Measurements from ENCODE around the gene XYLT1. TPM values are rescaled to one million over a fixed set of nuclear protein-coding genes. Genes with fewer than 3 reads are reported as not detected.

XYLT1 gene
- polyA plus RNA-seq, 4 donors, result 6.9 to 8.0 (median 7.2) TPM

DNA sequence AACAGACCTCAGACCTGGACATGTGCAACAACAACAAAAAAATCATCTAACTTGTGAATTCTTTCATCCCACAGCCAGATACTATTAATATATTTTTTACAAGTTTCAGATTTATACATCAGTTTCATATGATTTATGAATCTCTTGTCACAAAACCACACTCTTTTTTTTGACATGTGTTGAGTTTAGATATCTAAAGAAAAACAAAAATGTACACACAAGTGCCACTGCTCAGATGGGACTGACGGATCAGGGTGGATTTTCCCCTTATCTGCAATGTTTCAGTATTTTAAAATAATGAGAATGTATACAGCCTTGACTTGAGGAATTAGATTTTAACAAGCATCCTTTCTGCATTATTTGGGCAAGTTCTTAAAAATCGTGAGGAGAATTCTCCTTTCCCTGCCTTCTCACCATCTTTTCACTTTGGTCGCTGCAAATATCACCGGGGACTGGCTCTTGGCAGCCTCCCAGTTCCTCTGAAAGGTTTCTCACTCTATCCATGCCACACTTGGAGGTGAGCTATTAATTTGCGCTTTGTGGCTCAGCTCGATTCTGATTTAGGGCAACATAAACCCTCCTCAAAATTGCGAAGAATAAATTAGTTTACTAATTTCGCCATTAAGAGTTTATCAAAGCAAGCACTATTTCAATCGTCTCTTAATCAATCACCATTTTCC lies 225.7 kb downstream of the XYLT1 start:
- DNase-seq (ENCODE audit: low read depth in 4 of 4, low spot score in 2 of 4), result no peak

GRCh38 chr16:17241264-17241835 lies 229.4 kb downstream of the XYLT1 start:
- DNase-seq (ENCODE audit: low read depth in 4 of 4, low spot score in 2 of 4), result no peak

GRCh38 chr16:17238285-17239028 lies 232.3 kb downstream of the XYLT1 start:
- DNase-seq (ENCODE audit: low read depth in 4 of 4, low spot score in 2 of 4), result no peak

- DNase-seq (ENCODE audit: low read depth in 4 of 4, low spot score in 2 of 4), result no peak
Measured at GRCh38 chr16:17237350-17237944, 233.3 kb downstream of the XYLT1 start.

- no peak for DNase-seq (ENCODE audit: low read depth in 4 of 4, low spot score in 2 of 4)
Measured at GRCh38 chr16:17235147-17235815, 235.5 kb downstream of the XYLT1 start.

GRCh38 chr16:17233318-17234002 lies 237.3 kb downstream of the XYLT1 start:
- no peak for DNase-seq (ENCODE audit: low read depth in 4 of 4, low spot score in 2 of 4)

DNA sequence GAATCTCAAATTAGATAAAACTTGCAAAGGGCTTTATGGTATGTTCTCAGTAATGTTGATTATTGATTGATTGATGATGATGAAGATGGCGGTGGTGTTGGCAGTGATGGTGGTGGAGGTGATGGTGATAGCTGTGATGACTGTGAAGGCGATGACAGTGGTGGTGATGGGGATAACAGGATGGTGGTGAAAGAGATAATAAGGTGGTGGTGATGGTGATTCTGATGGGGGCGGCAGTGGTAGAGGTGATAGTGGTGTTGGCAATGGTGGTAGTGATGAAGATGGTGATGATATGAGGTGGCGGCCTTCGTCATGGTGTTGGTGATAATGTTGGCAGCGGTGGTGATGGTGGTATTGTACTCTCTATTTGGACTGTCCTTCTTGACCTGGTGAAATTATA lies 238.3 kb downstream of the XYLT1 start:
- DNase-seq (ENCODE audit: low read depth in 4 of 4, low spot score in 2 of 4), result no peak

DNA sequence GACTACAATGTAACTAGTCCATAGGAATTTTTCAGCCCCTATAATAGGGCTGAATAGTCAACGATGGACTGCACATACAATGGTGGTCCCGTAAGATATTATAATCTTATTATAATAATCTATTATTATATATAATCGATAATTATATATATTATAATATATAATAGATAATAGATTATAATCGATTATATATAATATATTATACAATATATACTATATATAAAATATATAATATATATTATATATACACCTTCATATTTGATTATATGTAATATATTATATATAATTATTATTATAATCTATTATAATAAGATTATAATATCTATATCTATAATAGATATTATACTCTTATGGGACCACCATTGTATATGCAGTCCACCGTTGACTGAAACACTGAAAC lies 238.8 kb downstream of the XYLT1 start:
- no peak for DNase-seq (ENCODE audit: low read depth in 4 of 4, low spot score in 2 of 4)

- DNase-seq (ENCODE audit: low read depth in 4 of 4, low spot score in 2 of 4), result no peak
Measured at GRCh38 chr16:17230932-17231581, 239.7 kb downstream of the XYLT1 start.

DNA sequence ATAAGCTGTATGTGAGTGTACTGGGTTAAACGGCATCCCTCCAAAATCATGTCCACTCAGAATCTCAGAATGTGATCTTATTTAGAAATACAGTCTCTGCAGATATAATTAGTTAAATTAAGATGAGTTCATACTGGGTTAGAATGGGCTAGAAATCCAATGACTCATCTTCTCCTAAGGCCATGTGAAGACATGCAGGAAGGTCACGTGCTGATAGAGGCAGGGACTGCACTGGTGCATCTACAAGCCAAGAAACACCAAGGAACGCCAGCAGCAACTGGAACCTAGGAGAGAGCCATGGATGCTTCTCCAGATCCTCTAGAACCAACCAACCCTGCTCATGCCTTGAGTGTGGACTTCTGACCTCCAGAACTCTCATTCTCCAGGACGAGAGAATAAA lies 241.0 kb downstream of the XYLT1 start:
- no peak for DNase-seq (ENCODE audit: low read depth in 4 of 4, low spot score in 2 of 4)

GRCh38 chr16:17229131-17229530 lies 241.6 kb downstream of the XYLT1 start:
- DNase-seq (ENCODE audit: low read depth in 4 of 4, low spot score in 2 of 4), result no peak

DNA sequence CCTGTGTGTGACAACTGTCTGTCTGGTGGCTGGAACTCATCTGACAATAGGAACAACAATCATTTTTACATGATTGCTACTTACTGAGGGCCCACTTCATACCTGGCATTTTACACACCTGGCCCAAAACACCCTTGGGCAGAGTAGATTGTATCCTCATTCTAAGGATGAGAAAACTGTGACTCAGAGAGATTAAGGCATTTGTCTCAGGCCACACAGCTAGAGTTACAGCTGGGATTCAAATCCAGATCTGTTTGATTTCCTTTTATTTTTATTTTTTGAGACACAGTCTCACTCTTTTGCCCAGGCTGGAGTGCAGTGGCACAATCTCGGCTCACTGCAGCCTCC lies 242.1 kb downstream of the XYLT1 start:
- DNase-seq (ENCODE audit: low read depth in 4 of 4, low spot score in 2 of 4), result no peak

- DNase-seq (ENCODE audit: low read depth in 4 of 4, low spot score in 2 of 4), result no peak
Measured at GRCh38 chr16:17228048-17228707, 242.6 kb downstream of the XYLT1 start.

GRCh38 chr16:17227278-17227677 lies 243.5 kb downstream of the XYLT1 start:
- no peak for DNase-seq (ENCODE audit: low read depth in 4 of 4, low spot score in 2 of 4)

DNA sequence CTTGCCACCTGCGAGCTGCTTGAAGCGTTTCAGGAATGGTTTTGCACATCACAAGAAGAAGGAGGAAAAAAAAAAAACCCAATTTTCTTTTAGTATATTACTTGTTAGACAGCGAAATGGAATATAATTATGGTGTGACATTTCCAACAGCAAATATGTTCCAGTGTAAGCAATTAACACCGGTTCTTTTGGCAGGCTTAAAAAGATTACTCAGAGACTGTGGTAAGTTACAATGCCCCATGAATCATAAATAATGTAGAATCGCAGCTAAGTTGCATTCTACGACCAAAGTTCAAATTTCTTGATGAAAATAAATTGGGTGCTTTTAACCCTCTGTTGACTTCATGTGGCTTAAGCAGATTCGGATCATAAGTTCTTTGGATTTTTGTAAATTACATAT lies 245.2 kb downstream of the XYLT1 start:
- no peak for DNase-seq (ENCODE audit: low read depth in 4 of 4, low spot score in 2 of 4)

DNA sequence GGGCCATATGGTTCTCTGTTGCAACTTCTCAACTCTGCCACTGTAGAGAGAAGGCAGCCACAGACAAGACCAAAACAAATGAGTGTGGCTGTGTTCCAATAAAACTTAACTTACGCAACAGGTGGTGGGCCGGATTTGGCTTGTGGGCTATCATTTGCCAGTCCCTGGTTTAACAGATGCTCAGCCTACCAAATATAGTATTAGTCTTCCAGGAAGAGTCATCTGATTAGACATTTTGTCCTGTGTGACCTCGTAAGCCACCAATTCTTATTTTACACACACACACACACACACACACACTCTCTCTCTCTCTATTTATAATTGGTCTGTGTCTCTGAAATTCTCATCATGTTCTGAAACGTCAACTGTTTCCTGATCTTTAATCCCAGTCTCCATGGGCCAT lies 245.9 kb downstream of the XYLT1 start:
- DNase-seq (ENCODE audit: low read depth in 4 of 4, low spot score in 2 of 4), result no peak

DNA sequence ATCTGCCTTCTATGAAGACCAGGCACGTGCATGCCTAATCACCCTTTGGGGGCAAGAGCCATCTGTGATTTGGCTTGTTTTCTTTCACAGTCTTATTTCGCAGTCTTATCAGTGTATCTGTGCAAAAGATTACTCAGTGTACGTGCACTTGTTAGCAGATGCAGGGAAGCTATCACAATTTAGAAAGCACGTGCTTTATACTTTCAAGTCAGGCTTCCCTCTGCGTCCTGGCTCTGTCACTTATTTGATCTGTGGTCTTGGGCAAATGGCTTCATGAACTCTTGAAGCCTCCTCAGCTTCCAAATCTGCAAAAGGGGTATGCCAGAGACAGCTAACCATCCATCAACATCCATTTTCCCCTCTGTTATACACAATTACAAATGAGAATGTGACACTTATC lies 246.4 kb downstream of the XYLT1 start:
- DNase-seq (ENCODE audit: low read depth in 4 of 4, low spot score in 2 of 4), result no peak

DNA sequence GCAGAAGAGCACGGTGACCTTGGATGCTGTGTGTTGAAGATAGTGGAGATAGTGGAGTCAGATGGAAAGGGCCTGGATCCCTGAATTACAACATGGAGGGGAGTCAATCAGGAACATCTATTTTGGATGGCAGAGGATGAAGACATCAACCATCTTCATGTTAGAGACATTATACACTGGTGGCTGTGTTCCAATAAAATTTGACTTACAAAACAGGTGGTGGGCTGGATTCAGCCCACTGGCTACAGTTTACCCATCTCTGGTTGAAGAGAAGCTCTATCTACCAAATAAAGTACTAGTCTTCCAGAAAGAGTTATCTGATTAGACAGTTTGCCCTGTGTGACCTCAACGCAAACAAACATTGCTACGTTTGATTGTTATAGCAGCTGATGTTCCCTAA lies 247.2 kb downstream of the XYLT1 start:
- DNase-seq (ENCODE audit: low read depth in 4 of 4, low spot score in 2 of 4), result no peak

- DNase-seq (ENCODE audit: low read depth in 4 of 4, low spot score in 2 of 4), result no peak
Measured at GRCh38 chr16:17222871-17223401, 247.8 kb downstream of the XYLT1 start.
